GM19239 (cell line): ENCODE measurements around the gene NRXN3.

Source experiments
- DNase-seq: peaks from one replicate; pipeline ENCODE4 v3.0.0; 2011; ENCODE audit warnings: low spot score; ENCODE audit not compliant: insufficient read length
- FAIRE-seq: peaks from 2 replicates; lab custom pipeline; 2011; peaks lifted over from hg19 to GRCh38; lab: Jason Lieb, UNC

NRXN3 gene

GRCh38 chr14:79134361-79134760, 964.2 kb downstream of the NRXN3 start:
- DNase-seq (no peak), FAIRE-seq (no peak)

- FAIRE-seq (no peak), DNase-seq (no peak)
Measured at GRCh38 chr14:79136071-79137044, 966.2 kb downstream of the NRXN3 start.

GRCh38 chr14:79137045-79137430, 966.9 kb downstream of the NRXN3 start:
- no peak for DNase-seq
- no peak for FAIRE-seq

- no peak for DNase-seq
- FAIRE-seq = no peak
Measured at GRCh38 chr14:79137836-79138235, 967.7 kb downstream of the NRXN3 start.

GRCh38 chr14:79144896-79145295, 974.7 kb downstream of the NRXN3 start:
- no peak for FAIRE-seq
- no peak for DNase-seq

GRCh38 chr14:79150226-79150625, 980.1 kb downstream of the NRXN3 start:
- FAIRE-seq (no peak), DNase-seq (no peak)

GRCh38 chr14:79157369-79157768, 987.2 kb downstream of the NRXN3 start:
- DNase-seq = no peak
- no peak for FAIRE-seq

- FAIRE-seq (no peak), DNase-seq (no peak)
Measured at GRCh38 chr14:79161571-79161970, 991.4 kb downstream of the NRXN3 start.

- DNase-seq (no peak), FAIRE-seq (no peak)
Measured at GRCh38 chr14:79162833-79163232, 992.7 kb downstream of the NRXN3 start.

- FAIRE-seq (no peak), DNase-seq (no peak)
Measured at GRCh38 chr14:79165471-79166090, 995.4 kb downstream of the NRXN3 start.

GRCh38 chr14:79166171-79166570, 996.0 kb downstream of the NRXN3 start:
- FAIRE-seq (no peak), DNase-seq (no peak)

GRCh38 chr14:79167957-79168356, 997.8 kb downstream of the NRXN3 start:
- no peak for FAIRE-seq

GRCh38 chr14:79175671-79176070, 1005.5 kb downstream of the NRXN3 start:
- DNase-seq (no peak), FAIRE-seq (no peak)

More at GRCh38 chr14:79167957-79168356, 997.8 kb downstream of the NRXN3 start:
- DNase-seq = no peak

GRCh38 chr14:79177106-79177505, 1006.9 kb downstream of the NRXN3 start:
- DNase-seq = no peak
- no peak for FAIRE-seq

- DNase-seq (no peak), FAIRE-seq (no peak)
Measured at GRCh38 chr14:79178719-79179118, 1008.5 kb downstream of the NRXN3 start.

GRCh38 chr14:79179985-79180384, 1009.8 kb downstream of the NRXN3 start:
- FAIRE-seq (no peak), DNase-seq (no peak)

GRCh38 chr14:79180656-79181055, 1010.5 kb downstream of the NRXN3 start:
- FAIRE-seq (no peak), DNase-seq (no peak)

GRCh38 chr14:79186523-79186922, 1016.4 kb downstream of the NRXN3 start:
- FAIRE-seq = no peak
- no peak for DNase-seq

- FAIRE-seq (no peak), DNase-seq (no peak)
Measured at GRCh38 chr14:79193689-79194477, 1023.7 kb downstream of the NRXN3 start.

GRCh38 chr14:79196216-79196615, 1026.0 kb downstream of the NRXN3 start:
- FAIRE-seq = no peak
- DNase-seq = no peak

GRCh38 chr14:79197516-79197915, 1027.3 kb downstream of the NRXN3 start:
- FAIRE-seq = no peak

More at GRCh38 chr14:79197516-79197915, 1027.3 kb downstream of the NRXN3 start:
- DNase-seq = no peak
